Lower leg skin (tissue), 4 donors: ENCODE data around the gene NADK2. TPM values are rescaled to one million over a fixed set of nuclear protein-coding genes. Genes with fewer than 3 reads are reported as not detected.

Source experiments
- DNase-seq, 2 donors: peaks; one replicate each; pipeline ENCODE4 v3.0.0-alpha.2; 2019; ENCODE audit warnings: low spot score in 2 of 2
- H3K4me3 ChIP-seq: fragments of 200-600 bp; sonication (generic); 2 replicates; pipeline ENCODE4 v1.5.1; 2017; ENCODE audit warnings: mild to moderate bottlenecking, low read depth; ENCODE audit not compliant: poor library complexity, severe bottlenecking
- CTCF ChIP-seq, 3 donors: fragments of 450-650 bp; IDR thresholded peaks; one replicate each; pipeline ENCODE4 v1.5.1; 2016; ENCODE audit warnings: antibody characterized with exemption in 3 of 3, mild to moderate bottlenecking in 3 of 3, moderate library complexity in 2 of 3
- POLR2A ChIP-seq, 2 donors: fragments of 450-650 bp; IDR thresholded peaks; one replicate each; pipeline ENCODE4 v1.6.1; 2016 to 2017; ENCODE audit warnings: antibody characterized with exemption in 2 of 2, mild to moderate bottlenecking in 1 of 2, moderate library complexity in 1 of 2
- WGBS, 2 donors: methylation state at CpG; one replicate each; pipeline ENCODE4 v1.1.5; 2018; 5-methylcytosine and 5-hydroxymethylcytosine counted together
- intact Hi-C: fragments of 100-400 bp; cut with DNase I; formaldehyde crosslinking; loops from one replicate; pipeline ENCODE4 v1.15.0; 2023; ENCODE audit warnings: low total_unique reads
- total RNA-seq, 4 donors: library from RNA; depleted of rRNA; stranded (reverse); fragments of >200 nt; gene quantifications; one replicate each; pipeline ENCODE4 v1.1.0, GENCODE V29; 2016

Gene NADK2
- total RNA-seq, 4 donors from 2014 or later = 10.0 to 18.4 (median 14.8) TPM

DNA sequence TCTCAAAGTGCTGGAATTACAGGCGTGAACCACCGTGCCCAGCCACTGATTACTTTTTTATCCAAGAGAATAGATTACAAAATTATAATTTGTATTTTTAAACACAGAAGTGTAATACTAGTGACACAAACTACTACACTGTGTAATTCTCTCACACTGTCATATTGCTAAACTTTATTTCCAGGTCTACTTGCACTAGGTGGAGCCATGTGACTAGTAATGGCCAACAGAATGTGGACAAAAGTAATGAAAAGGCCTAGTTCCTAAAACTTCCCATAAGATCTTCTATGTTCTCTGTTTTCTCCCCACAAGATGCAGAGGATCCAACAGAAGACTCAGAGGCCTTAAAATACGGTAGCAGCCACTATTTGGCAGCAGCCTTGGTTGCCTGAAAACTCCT, 27.3 kb downstream of the NADK2 start:
- WGBS, 2 donors = 93 to 94% methylated on average over 3 of the region's 3 CpGs
- intact Hi-C loops = no loop called here
- TF ChIP-seq POLR2A (IDR thresholded peaks at IDR 0.05) (no peak), CTCF (IDR thresholded peaks at IDR 0.05) (no peak)

GRCh38 chr5:36209664-36210063, 32.1 kb downstream of the NADK2 start:
- DNase-seq = no peak
- no peak overlapping the region for H3K4me3 ChIP-seq
- TF ChIP-seq CTCF (IDR thresholded peaks at IDR 0.05) (no peak), POLR2A (IDR thresholded peaks at IDR 0.05) (no peak)
- intact Hi-C loops = no loop called here
- whole genome bisulfite sequencing, 2 donors = 81 to 84% methylated on average over 3 of the region's 3 CpGs

More for the DNA sequence above, 27.3 kb downstream of the NADK2 start:
- H3K4me3 ChIP-seq = no peak overlapping the region
- DNase-seq = no peak

- intact Hi-C loops = no loop called here
- no peak for TF ChIP-seq POLR2A (IDR thresholded peaks at IDR 0.05)
- no peak for TF ChIP-seq CTCF (IDR thresholded peaks at IDR 0.05)
- WGBS, 2 donors = 94 to 99% methylated on average over 2 of the region's 2 CpGs
- no peak overlapping the region for H3K4me3 ChIP-seq
- DNase-seq = no peak
Observed at GRCh38 chr5:36208786-36209185, 32.9 kb downstream of the NADK2 start.

GRCh38 chr5:36206913-36207312, 34.8 kb downstream of the NADK2 start:
- no peak overlapping the region for H3K4me3 ChIP-seq
- no peak for TF ChIP-seq CTCF (IDR thresholded peaks at IDR 0.05)
- TF ChIP-seq POLR2A (IDR thresholded peaks at IDR 0.05) = no peak
- DNase-seq = no peak
- intact Hi-C loops = no loop called here

- intact Hi-C loops = no loop called here
- no peak overlapping the region for H3K4me3 ChIP-seq
- no peak for DNase-seq
- 96 to 99% methylated on average over 2 of the region's 2 CpGs for WGBS, 2 donors
- TF ChIP-seq CTCF (IDR thresholded peaks at IDR 0.05) (no peak), POLR2A (IDR thresholded peaks at IDR 0.05) (no peak)
Observed at GRCh38 chr5:36205329-36205728, 36.4 kb downstream of the NADK2 start.

- TF ChIP-seq POLR2A (IDR thresholded peaks at IDR 0.05) (no peak), CTCF (IDR thresholded peaks at IDR 0.05) (no peak)
- WGBS, 2 donors = 66% methylated on average over 3 of the region's 3 CpGs
- intact Hi-C loops = no loop called here
- DNase-seq = no peak
- no peak overlapping the region for H3K4me3 ChIP-seq
Observed at GRCh38 chr5:36202521-36202961, 39.2 kb downstream of the NADK2 start.
